Gastrocnemius medialis (tissue), 4 donors: ENCODE measurements around the gene FAAP20. TPM values are rescaled to one million over a fixed set of nuclear protein-coding genes. Genes with fewer than 3 reads are reported as not detected.

Experiments used
- ATAC-seq, 2 donors: fragments of 150-250 bp; one replicate each; pipeline ENCODE4 v1.9.1; 2016
- DNase-seq, 2 donors: peaks; one replicate each; pipeline ENCODE4 v3.0.0-alpha.2; 2019
- H3K27ac ChIP-seq, 4 donors: fragments of 200-600 bp; sonication (generic); 1 replicate in 1 of 4; 2 replicates in 3 of 4; pipeline ENCODE4 v1.5.1; 2016 to 2018; ENCODE audit warnings: mild to moderate bottlenecking in 2 of 4, moderate library complexity in 1 of 4
- H3K27me3 ChIP-seq, 3 donors: fragments of 200-600 bp; sonication (generic) in 2 of 3; 1 replicate in 1 of 3; 2 replicates in 2 of 3; pipeline versions ENCODE4 v1.5.1 to v1.6.0; 2016 to 2019; ENCODE audit warnings: mild to moderate bottlenecking in 1 of 3, moderate library complexity in 1 of 3
- H3K36me3 ChIP-seq, 2 donors: fragments of 200-600 bp; sonication (generic) in 1 of 2; one replicate each; pipeline ENCODE4 v1.5.1; 2017 to 2018
- H3K4me1 ChIP-seq, 2 donors: fragments of 200-600 bp; sonication (generic) in 1 of 2; one replicate each; pipeline ENCODE4 v1.5.1; 2016 to 2017; ENCODE audit warnings: mild to moderate bottlenecking in 2 of 2
- H3K4me3 ChIP-seq, 4 donors: fragments of 200-600 bp; sonication (generic) in 3 of 4; 1 replicate in 1 of 4; 2 replicates in 3 of 4; pipeline ENCODE4 v1.5.1; 2016 to 2019; ENCODE audit warnings: mild to moderate bottlenecking in 2 of 4
- H3K9me3 ChIP-seq, 3 donors: fragments of 200-600 bp; sonication (generic) in 2 of 3; 1 replicate in 1 of 3; 2 replicates in 2 of 3; pipeline ENCODE4 v1.5.1; 2016 to 2019
- POLR2A ChIP-seq, 2 donors: fragments of 450-650 bp; IDR thresholded peaks; one replicate each; pipeline ENCODE4 v1.6.1; 2017; ENCODE audit warnings: antibody characterized with exemption in 2 of 2, mild to moderate bottlenecking in 2 of 2, moderate library complexity in 2 of 2
- in situ Hi-C, 4 donors: fragments of 200-750 bp; cut with MboI; loops; one replicate each; pipeline versions ENCODE4 v1.15.0 to v1.8.0; 2017; ENCODE audit warnings: low sequenced_read_pairs in 4 of 4
- intact Hi-C: fragments of 100-400 bp; cut with DNase I; formaldehyde crosslinking; loops from one replicate; pipeline ENCODE4 v1.15.1; 2023; ENCODE audit warnings: low total_unique reads
- total RNA-seq, 4 donors: library from RNA; depleted of rRNA; stranded (reverse); fragments of >200 nt; gene quantifications; one replicate each; pipeline versions ENCODE4 v1.1.0 to v1.2.3, GENCODE V29; 2016
- TF ChIP-seq, protein P1 (sequence below), 5 experiments: fragments of 450-650 bp in 3 of 5; fragments of 200-600 bp in 2 of 5; sonication (generic) in 2 of 5; IDR thresholded peaks in 4 of 5; conservative IDR thresholded peaks in 1 of 5; 1 replicate in 4 of 5; 2 replicates in 1 of 5; pipeline ENCODE4 v1.5.1; 2016 to 2019; ENCODE audit warnings: antibody characterized with exemption in 5 of 5, mild to moderate bottlenecking in 3 of 5, moderate library complexity in 3 of 5

FAAP20 gene
- total RNA-seq, 4 donors from 2014 or later: 12.1 to 26.2 (median 17.3) TPM

- Histone ChIP-seq H3K4me3 (no peak overlapping the region), H3K4me1 (no peaks in the 10 kb centered on the region), H3K36me3 (no peaks in the 10 kb centered on the region), H3K9me3 (no peaks in the 10 kb centered on the region), H3K27me3 (peaks cover 0 to 3% (median 0%) of the 10 kb centered on the region in 3 donors), H3K27ac (no peak overlapping the region)
- in situ Hi-C loops: no loop called here
- intact Hi-C loops: no loop called here
- DNase-seq (no peak), ATAC-seq (no peak)
- no peak for TF ChIP-seq POLR2A (IDR thresholded peaks at IDR 0.05)
- TF ChIP-seq, protein P1, sequence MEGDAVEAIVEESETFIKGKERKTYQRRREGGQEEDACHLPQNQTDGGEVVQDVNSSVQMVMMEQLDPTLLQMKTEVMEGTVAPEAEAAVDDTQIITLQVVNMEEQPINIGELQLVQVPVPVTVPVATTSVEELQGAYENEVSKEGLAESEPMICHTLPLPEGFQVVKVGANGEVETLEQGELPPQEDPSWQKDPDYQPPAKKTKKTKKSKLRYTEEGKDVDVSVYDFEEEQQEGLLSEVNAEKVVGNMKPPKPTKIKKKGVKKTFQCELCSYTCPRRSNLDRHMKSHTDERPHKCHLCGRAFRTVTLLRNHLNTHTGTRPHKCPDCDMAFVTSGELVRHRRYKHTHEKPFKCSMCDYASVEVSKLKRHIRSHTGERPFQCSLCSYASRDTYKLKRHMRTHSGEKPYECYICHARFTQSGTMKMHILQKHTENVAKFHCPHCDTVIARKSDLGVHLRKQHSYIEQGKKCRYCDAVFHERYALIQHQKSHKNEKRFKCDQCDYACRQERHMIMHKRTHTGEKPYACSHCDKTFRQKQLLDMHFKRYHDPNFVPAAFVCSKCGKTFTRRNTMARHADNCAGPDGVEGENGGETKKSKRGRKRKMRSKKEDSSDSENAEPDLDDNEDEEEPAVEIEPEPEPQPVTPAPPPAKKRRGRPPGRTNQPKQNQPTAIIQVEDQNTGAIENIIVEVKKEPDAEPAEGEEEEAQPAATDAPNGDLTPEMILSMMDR (IDR thresholded peaks at IDR 0.05 in 4 of 5, conservative IDR thresholded peaks at IDR 0.05 in 1 of 5): no peak
Observed at GRCh38 chr1:2146836-2147517, 47.6 kb downstream of the FAAP20 start.

DNA sequence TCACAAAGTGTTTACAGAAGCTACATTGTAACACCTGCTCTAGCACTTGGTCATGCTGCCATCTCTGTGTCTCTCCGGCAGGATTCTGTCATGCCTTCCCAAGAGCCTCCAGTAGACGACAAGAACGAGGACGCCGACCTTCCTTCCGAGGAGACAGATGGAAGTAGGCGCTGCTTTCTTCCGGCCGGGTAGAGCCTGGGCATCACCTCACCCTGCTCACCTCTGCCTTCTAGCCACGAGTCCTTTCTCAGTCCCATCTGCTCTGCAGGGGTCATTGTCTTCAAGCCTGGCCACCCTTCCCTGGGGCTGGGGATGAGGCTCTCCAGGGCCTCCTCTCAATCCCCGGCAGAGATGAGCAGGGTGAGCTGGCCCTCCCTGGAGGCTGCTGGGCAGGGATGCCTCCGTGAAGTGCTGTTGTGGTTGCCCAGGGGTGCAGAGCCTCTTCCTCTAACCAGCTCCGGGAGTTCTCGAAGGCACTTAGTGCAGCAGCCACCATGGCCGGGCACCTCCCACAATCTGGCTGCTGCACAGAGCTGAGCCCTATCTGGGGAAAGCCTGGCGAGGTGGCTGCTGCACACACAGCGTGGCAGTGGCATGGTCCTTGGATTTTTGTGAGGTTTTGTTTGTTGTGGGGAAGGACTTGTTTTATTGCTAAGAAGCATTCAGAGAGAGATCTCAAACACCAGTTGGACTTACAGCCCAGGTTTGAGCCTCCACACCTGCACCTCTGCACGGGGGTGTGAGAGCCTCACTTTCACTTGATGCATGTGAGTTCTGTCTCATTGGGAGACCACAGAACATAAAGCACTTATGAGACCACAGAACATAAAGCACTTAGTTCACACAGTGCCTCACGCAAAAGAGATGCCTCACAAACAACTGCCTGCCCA lies 48.4 kb downstream of the FAAP20 start:
- DNase-seq (no peak), ATAC-seq (no peak)
- Histone ChIP-seq H3K4me3 (no peak overlapping the region), H3K9me3 (no peaks in the 10 kb centered on the region), H3K36me3 (no peaks in the 10 kb centered on the region), H3K27ac (no peak overlapping the region), H3K4me1 (no peaks in the 10 kb centered on the region), H3K27me3 (peaks cover 0 to 3% (median 0%) of the 10 kb centered on the region in 3 donors)
- in situ Hi-C loops: no loop called here
- intact Hi-C loops: no loop called here
- no peak for TF ChIP-seq POLR2A (IDR thresholded peaks at IDR 0.05)
- TF ChIP-seq, protein P1 (IDR thresholded peaks at IDR 0.05 in 4 of 5, conservative IDR thresholded peaks at IDR 0.05 in 1 of 5): no peak

- Histone ChIP-seq H3K27me3 (peaks cover 0 to 9% (median 0%) of the 10 kb centered on the region in 3 donors), H3K4me1 (no peaks in the 10 kb centered on the region), H3K4me3 (no peak overlapping the region), H3K9me3 (no peaks in the 10 kb centered on the region), H3K36me3 (no peaks in the 10 kb centered on the region), H3K27ac (no peak overlapping the region)
- intact Hi-C loops: no loop called here
- ATAC-seq (no peak), DNase-seq (no peak)
- TF ChIP-seq POLR2A (IDR thresholded peaks at IDR 0.05): no peak
- TF ChIP-seq, protein P1 (IDR thresholded peaks at IDR 0.05 in 4 of 5, conservative IDR thresholded peaks at IDR 0.05 in 1 of 5): no peak
- in situ Hi-C loops: no loop called here
Observed at GRCh38 chr1:2144501-2145090, 50.0 kb downstream of the FAAP20 start.

GRCh38 chr1:2143814-2144500 lies 50.6 kb downstream of the FAAP20 start:
- Histone ChIP-seq H3K4me1 (no peaks in the 10 kb centered on the region), H3K36me3 (no peaks in the 10 kb centered on the region), H3K4me3 (no peak overlapping the region), H3K27ac (no peak overlapping the region), H3K9me3 (no peaks in the 10 kb centered on the region), H3K27me3 (peaks cover 0 to 9% (median 0%) of the 10 kb centered on the region in 3 donors)
- ATAC-seq: no peak
- no peak for DNase-seq
- in situ Hi-C loops: no loop called here
- no peak for TF ChIP-seq POLR2A (IDR thresholded peaks at IDR 0.05)
- TF ChIP-seq, protein P1 (IDR thresholded peaks at IDR 0.05 in 4 of 5, conservative IDR thresholded peaks at IDR 0.05 in 1 of 5): no peak
- intact Hi-C loops: no loop called here
